Mesodermal cell (in vitro differentiated cells): Measurements from ENCODE around the gene HSF2BP.
"Not testable (repeated sequence)": the region's sequence is repeated elsewhere in the genome, so short reads cannot be mapped to it uniquely, and the experiment has no call there.

Experiments used
- H3K27ac ChIP-seq: 2 replicates; pipeline ENCODE4 v1.7.0; 2013; ENCODE audit warnings: mild to moderate bottlenecking, low read depth, low read length, moderate library complexity; ENCODE audit not compliant: severe bottlenecking
- H3K36me3 ChIP-seq: 2 replicates; pipeline ENCODE4 v1.7.1; 2013; ENCODE audit warnings: mild to moderate bottlenecking, low read length, moderate library complexity; ENCODE audit not compliant: control insufficient read depth, insufficient read depth
- H3K4me1 ChIP-seq: one replicate; pipeline ENCODE4 v1.7.1; 2013; ENCODE audit warnings: mild to moderate bottlenecking, low read length; ENCODE audit not compliant: insufficient read depth, control insufficient read depth, poor library complexity, severe bottlenecking
- H3K4me3 ChIP-seq: 2 replicates; pipeline ENCODE4 v1.7.0; 2013; ENCODE audit warnings: low read length, control low read depth, mild to moderate bottlenecking; ENCODE audit not compliant: insufficient read depth, poor library complexity, severe bottlenecking; ENCODE audit errors: extremely low read depth
- H3K9me3 ChIP-seq: 2 replicates; pipeline ENCODE4 v1.7.1; 2013; ENCODE audit warnings: mild to moderate bottlenecking, low read length, moderate library complexity; ENCODE audit not compliant: control insufficient read depth
- WGBS, 2 experiments: methylation state at CpG; one replicate each; pipeline ENCODE4 v1.1.5; 2013; ENCODE audit warnings: missing lambda C conversion rate in 2 of 2; ENCODE audit not compliant: insufficient coverage in 2 of 2; 5-methylcytosine and 5-hydroxymethylcytosine counted together

The HSF2BP gene

GRCh38 chr21:43595769-43596168 is 63.5 kb downstream of the HSF2BP start:
- 100% methylated on average over 2 of the region's 8 CpGs; no CpG with 5 or more reads in 1 of the 2 experiments for WGBS, 2 experiments
- not testable (repeated sequence) for H3K9me3 ChIP-seq, H3K4me3 ChIP-seq, H3K36me3 ChIP-seq, H3K27ac ChIP-seq
- peaks cover 54% of the 10 kb centered on the region for H3K4me1 ChIP-seq

- 82 to 94% methylated on average over 3 to 4 of the region's 5 CpGs for WGBS, 2 experiments
- H3K9me3 ChIP-seq: no peaks in the 10 kb centered on the region
- H3K36me3 ChIP-seq: no peaks in the 10 kb centered on the region
- peaks cover 43% of the 10 kb centered on the region for H3K4me1 ChIP-seq
- no peak overlapping the region for H3K4me3 ChIP-seq
- H3K27ac ChIP-seq: no peak overlapping the region
These were observed 66.2 kb downstream of the HSF2BP start for GRCh38 chr21:43593078-43593477.

DNA sequence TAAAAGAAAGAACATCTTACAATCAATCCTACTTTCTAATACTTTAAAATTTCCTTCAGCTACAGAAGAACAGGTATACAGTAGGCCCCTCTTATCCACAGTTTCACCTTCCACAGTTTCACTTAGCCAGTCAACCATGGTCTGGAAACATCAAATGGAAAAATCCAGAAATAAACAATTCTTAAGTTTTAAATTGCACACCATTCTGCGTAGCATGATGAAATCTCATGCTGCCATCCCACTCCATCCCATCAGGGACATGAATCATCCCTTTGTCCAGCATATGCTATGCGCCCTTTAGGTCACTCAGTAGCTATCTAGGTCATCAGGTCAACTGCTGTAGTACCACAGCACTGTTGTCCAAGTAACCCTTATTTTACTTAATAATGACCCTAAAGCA is 67.7 kb downstream of the HSF2BP start:
- Histone ChIP-seq H3K4me1 (peaks cover 34% of the 10 kb centered on the region), H3K36me3 (no peaks in the 10 kb centered on the region), H3K9me3 (no peaks in the 10 kb centered on the region), H3K4me3 (no peak overlapping the region), H3K27ac (no peak overlapping the region)
- WGBS, 2 experiments: 76 to 78% methylated on average over 1 to 2 of the region's 2 CpGs

DNA sequence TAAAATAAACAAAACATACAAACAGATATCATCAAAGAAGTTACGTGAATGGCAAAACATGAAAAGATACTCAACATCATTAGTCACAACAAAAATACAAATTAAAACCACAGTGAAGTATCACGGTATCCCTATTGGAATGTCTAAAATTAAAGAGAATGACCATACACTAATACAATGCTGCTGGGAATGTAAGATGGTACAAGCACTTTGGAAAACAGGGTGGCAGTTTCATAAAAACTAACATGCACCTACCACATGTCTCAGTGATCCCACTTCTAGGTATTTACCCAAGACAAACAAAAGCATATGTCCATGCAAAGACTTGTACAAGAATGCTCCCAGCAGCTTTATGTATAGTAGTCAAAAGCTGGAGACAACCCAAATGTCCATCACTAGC is 69.1 kb downstream of the HSF2BP start:
- WGBS, 2 experiments: 100% methylated on average over 1 of the region's 2 CpGs; no CpG with 5 or more reads in 1 of the 2 experiments
- Histone ChIP-seq H3K36me3 (no peaks in the 10 kb centered on the region), H3K9me3 (no peaks in the 10 kb centered on the region), H3K4me3 (no peak overlapping the region), H3K27ac (no peak overlapping the region), H3K4me1 (peaks cover 43% of the 10 kb centered on the region)

GRCh38 chr21:43588957-43589356 is 70.3 kb downstream of the HSF2BP start:
- peak overlapping the region; percentile 6 for H3K27ac ChIP-seq
- peaks cover 44% of the 10 kb centered on the region for H3K4me1 ChIP-seq
- no CpG with 5 or more reads among the region's 1 CpG for WGBS, 2 experiments
- H3K36me3 ChIP-seq: no peaks in the 10 kb centered on the region
- H3K4me3 ChIP-seq: no peak overlapping the region
- no peaks in the 10 kb centered on the region for H3K9me3 ChIP-seq

- 44 to 72% methylated on average over 4 to 6 of the region's 9 CpGs for WGBS, 2 experiments
- peaks cover 32% of the 10 kb centered on the region for H3K4me1 ChIP-seq
- no peaks in the 10 kb centered on the region for H3K9me3 ChIP-seq
- peak overlapping the region; percentile 95 for H3K27ac ChIP-seq
- no peak overlapping the region for H3K4me3 ChIP-seq
- no peaks in the 10 kb centered on the region for H3K36me3 ChIP-seq
These were observed 73.3 kb downstream of the HSF2BP start for GRCh38 chr21:43585924-43586413.

DNA sequence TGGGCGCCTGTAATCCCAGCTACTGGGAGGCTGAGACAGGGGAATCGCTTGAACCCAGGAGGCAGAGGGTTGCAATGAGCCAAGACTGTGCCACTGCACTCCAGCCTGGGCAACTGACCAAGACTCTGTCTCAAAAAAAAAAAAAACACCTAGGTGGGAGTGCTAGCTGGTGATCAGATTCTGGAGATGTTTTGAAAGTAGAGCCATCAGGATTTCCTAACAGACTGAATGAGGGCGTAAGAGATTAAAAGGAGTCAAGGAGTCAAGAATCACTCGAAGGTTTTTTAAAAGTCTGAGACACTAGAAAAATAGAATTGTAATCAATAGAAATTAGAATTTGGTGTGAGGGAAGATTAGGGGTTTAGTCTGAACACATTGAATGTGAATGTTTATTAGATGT is 73.8 kb downstream of the HSF2BP start:
- H3K27ac ChIP-seq: peak overlapping the region; percentile 95
- no peak overlapping the region for H3K4me3 ChIP-seq
- no peaks in the 10 kb centered on the region for H3K36me3 ChIP-seq
- WGBS, 2 experiments: 96 to 100% methylated on average over 4 of the region's 4 CpGs
- peaks cover 29% of the 10 kb centered on the region for H3K4me1 ChIP-seq
- no peaks in the 10 kb centered on the region for H3K9me3 ChIP-seq

- no peak overlapping the region for H3K4me3 ChIP-seq
- H3K27ac ChIP-seq: no peak overlapping the region
- H3K36me3 ChIP-seq: no peaks in the 10 kb centered on the region
- WGBS, 2 experiments: 74 to 93% methylated on average over 2 to 3 of the region's 3 CpGs
- H3K9me3 ChIP-seq: no peaks in the 10 kb centered on the region
- H3K4me1 ChIP-seq: peaks cover 12% of the 10 kb centered on the region
These were observed 77.8 kb downstream of the HSF2BP start for GRCh38 chr21:43581453-43581852.

GRCh38 chr21:43578677-43579303 is 80.5 kb downstream of the HSF2BP start:
- Histone ChIP-seq H3K4me3 (no peak overlapping the region), H3K27ac (no peak overlapping the region), H3K4me1 (no peaks in the 10 kb centered on the region), H3K9me3 (no peaks in the 10 kb centered on the region), H3K36me3 (no peaks in the 10 kb centered on the region)
- WGBS, 2 experiments: 60 to 100% methylated on average over 1 of the region's 6 CpGs

DNA sequence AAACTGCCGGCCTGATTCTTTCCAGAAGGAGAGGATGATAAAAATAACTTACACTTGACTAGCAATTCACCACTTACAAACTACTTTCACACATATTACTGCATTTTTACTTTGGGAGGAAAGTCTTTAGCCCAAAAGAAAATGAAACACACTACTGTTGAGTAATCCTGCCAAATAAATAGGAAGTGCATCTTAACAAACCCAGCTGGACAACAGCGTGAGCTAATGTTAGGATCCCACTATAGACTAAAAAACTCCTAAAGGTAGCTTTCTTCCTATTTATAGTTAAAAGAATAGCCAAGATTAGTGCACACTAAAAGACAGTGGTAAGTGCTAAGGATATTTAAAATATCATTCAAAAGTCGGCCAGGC is 83.8 kb downstream of the HSF2BP start:
- Histone ChIP-seq H3K9me3 (no peaks in the 10 kb centered on the region), H3K4me3 (no peak overlapping the region), H3K36me3 (no peaks in the 10 kb centered on the region), H3K4me1 (no peaks in the 10 kb centered on the region), H3K27ac (no peak overlapping the region)
- 94 to 100% methylated on average over 1 of the region's 3 CpGs for WGBS, 2 experiments

GRCh38 chr21:43574741-43575472 is 84.4 kb downstream of the HSF2BP start:
- H3K27ac ChIP-seq: no peak overlapping the region
- H3K4me1 ChIP-seq: no peaks in the 10 kb centered on the region
- no peak overlapping the region for H3K4me3 ChIP-seq
- no peaks in the 10 kb centered on the region for H3K9me3 ChIP-seq
- no peaks in the 10 kb centered on the region for H3K36me3 ChIP-seq
- WGBS, 2 experiments: 89 to 93% methylated on average over 16 to 17 of the region's 19 CpGs
